NCI-H1105 treated with DMSO at 0.1 percent for 48 hours (cell line): ENCODE data around the gene NPPC.
A peak's percentile ranks its signal among the peaks of the same experiment; 100 is the strongest.

Experiments used
- DNase-seq: peaks from one replicate; lab custom pipeline; 2025; lab: John Stamatoyannopoulos, UW

Gene NPPC

DNA sequence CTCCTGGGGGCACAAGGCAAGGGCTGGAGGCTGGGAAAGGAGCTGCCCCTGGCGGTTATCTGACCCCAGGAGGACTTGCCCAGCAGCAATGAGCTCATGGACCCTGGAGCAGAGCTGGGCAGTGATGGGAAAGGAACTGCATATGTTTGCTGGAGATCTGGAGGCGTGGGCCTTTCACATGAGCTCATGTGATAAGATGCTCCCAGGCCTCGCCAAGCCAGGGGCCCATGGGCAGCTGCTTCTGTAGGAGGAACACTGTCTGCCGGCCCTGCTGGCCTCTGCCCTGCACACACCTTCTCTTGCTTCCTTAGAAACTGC, 9.0 kb upstream of the NPPC start:
- DNase-seq = no peak

DNA sequence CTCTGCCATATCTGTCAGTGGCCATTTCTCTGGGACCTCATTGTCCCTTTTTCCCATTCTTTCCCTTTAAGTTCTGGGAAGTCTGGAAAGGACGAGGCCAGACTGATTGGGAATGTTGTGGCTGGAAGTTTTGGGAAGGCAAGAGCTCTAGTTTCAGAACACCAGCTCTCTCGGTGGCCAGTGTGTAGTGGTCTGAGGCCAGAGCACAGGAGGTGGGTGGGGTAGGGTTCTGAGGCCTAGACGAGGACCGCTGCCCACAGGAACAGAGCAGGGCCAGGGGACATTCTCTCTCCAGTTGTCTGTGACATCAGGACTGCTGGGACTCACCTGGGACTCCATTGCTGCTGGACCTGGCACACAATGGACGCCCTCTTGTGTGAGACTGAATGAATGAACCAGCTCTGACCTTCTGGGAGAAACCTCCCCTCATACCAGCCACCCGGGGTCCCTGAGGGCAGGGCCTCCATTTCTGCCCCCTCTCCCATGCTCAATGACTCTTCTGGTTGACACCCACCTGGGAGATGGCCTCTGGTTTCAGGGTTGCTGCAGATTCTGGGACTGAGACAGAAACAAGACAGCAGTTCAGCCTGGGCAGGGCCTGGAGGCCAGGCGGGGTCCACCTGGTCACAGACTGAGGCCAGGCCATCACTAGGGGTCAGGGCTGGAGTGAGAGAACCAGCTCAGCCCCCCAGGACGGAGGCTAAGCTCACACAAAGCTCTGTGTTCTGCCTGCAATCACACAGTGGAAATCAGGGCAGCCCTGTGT, 8.4 kb upstream of the NPPC start:
- no peak for DNase-seq

DNA sequence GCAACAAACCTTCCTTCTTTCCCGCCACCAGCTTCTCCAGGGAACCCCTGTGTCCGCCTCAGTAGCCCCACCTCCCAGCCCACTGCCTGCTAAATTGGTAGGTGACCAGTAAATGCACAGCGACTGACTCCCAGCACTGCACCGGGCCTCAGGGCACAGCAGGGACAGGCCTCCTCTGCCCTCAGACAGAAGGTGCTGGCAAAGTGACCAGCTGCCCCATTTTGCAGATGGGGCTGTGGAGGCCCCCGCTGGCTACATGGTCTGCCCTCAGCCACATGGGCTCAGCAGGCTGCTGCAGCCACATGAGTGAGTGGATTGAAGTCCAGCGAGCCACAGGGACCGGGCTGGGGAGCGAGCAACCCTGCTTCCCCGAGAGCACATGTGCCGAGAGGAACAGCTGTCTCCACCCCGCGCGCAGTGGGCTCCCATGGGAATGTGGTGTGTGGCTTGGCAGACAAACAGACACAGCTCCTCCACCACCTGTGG, 7.8 kb upstream of the NPPC start:
- DNase-seq = no peak

GRCh38 chr2:231932985-231933915, 7.1 kb upstream of the NPPC start:
- no peak for DNase-seq

DNA sequence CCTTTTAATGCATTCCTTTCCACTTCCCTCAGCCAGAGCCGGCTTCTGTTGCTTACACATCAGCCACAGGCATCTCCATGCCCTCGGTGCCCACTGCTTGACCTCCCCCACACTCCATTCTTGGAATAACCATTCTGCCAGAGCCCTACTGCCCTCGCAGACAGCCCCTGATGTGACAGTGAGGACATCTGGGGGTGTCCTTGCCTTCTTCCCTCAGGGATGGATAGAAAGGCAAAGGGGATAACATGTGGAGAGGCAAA, 6.4 kb upstream of the NPPC start:
- DNase-seq = no peak

GRCh38 chr2:231931481-231931915, 5.3 kb upstream of the NPPC start:
- DNase-seq = no peak

- DNase-seq = no peak
These were observed 4.5 kb upstream of the NPPC start for GRCh38 chr2:231930593-231931281.

- DNase-seq = no peak
These were observed 3.9 kb upstream of the NPPC start for GRCh38 chr2:231929961-231930592.

GRCh38 chr2:231928901-231929725, 2.9 kb upstream of the NPPC start:
- no peak for DNase-seq

DNA sequence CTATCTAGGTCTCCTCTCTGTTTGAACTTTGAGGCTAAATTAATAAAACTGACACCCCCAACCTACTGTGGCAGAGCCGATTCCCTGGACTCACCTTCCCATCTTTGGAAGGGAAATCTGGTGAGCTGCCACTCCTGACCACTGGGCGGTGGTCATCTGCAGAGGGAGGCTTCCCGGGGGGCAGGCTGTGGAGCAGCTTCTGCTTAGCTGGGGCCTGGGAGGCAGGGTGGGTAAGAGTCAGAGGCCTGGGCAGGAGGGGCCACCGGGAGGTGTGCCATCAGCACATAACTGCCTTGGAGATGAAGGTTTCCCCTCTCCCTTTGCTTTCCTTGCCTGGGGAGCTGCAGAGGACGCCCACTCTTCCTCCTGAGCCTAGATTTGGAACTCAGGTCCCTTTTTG, 2.3 kb upstream of the NPPC start:
- no peak for DNase-seq

DNA sequence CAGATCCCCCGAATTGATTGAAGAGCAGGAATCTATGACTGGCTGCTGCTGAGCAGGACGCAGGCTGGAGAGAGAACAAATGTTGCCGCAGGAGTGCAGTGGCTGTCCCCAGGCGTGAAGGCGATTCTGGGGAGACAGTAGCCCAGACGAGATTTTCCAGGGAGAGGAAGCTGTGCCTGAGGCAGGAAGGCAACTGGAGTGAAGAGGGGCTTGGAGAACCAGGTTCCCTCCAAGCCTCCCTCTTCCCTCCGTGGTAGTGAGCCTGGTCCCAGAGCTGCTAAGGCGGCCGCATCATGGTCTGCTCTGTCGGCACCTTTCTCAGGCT, 1.3 kb upstream of the NPPC start:
- DNase-seq = no peak

GRCh38 chr2:231926761-231927565, 767 bp upstream of the NPPC start:
- DNase-seq = peak; percentile 67

DNA sequence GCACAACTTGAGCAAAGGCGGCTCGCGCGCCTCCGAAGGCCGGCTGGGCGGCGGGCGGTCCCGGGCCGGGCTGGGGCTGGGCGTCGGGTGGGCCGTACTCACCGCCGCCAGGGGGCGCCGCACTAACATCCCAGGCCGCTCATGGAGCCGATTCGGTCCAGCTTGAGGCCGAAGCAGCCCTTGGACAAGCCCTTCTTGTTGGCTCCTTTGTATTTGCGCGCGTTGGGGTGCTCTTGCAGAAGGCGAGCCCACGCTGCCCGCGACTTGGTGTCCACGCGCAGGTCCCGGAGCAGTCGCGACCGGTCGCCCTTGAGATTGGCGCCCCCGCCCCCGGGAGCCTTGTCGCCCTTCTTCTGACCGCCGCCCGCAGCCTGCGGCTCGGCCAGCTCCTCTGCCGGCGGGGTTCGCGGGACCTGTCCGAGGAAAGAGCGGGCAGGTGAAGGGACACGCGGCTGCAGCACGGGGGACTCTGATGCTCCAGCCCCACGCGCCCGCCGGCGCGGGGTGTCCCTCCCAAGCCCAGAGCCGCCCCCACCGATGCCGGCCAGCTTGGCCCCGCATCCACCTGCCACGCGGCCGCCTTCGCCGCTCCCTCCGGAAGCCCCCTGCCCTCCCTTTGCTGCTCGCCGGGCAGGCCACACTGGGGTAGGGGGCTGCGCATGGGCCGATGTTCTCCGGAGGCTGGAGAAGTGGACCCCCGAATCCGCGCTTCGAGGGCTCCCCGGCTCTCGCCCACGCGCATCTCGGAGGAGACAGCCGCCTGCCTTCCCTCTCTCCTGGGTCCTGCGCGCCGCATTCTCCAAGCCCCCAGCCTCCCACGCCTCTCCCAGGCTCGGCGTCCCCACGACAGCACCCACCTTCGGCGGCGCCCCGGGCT, 655 bp downstream of the NPPC start:
- peak; percentile 42 for DNase-seq

GRCh38 chr2:231924889-231925275, 1.3 kb downstream of the NPPC start:
- DNase-seq = no peak

- no peak for DNase-seq
These were observed 2.0 kb downstream of the NPPC start for GRCh38 chr2:231923951-231924888.

GRCh38 chr2:231923010-231923344, 3.2 kb downstream of the NPPC start:
- no peak for DNase-seq

DNA sequence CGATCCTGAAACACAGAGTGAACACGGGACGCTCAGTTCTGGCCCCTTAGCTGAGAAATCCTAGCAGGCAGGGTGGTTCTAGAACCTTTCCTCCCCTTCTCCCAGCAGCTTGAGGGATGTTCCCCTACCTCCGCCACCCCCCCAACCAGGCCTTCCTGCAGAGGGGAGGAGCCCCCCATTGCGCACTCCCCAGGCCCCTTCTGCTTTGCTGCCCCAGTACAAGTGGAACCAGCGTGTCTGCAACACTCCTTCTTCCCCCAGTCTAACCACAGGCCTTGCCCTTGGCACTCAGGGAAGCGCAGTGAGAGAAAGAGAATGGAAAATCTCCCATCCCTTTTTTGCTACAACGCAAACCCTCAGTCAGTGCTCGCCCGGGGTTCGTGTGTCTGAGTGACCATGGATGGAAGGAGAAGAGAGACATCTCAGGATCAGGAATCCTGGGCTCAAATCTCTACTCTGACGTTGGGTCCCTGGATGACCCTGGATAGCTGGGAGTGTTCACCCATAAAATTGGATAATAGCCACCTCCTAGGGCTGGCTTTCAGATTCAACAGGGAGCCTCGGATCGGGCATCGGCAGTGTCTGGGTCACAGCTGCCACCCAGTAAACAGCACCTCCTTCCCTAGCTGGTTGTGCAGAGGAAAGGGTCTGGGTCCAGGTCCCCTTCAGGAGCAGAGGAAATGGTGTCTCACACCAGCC, 3.7 kb downstream of the NPPC start:
- DNase-seq = no peak

GRCh38 chr2:231920795-231921194, 5.4 kb downstream of the NPPC start:
- no peak for DNase-seq
